ENCODE results near the gene MCM3.

Gene MCM3

DNA sequence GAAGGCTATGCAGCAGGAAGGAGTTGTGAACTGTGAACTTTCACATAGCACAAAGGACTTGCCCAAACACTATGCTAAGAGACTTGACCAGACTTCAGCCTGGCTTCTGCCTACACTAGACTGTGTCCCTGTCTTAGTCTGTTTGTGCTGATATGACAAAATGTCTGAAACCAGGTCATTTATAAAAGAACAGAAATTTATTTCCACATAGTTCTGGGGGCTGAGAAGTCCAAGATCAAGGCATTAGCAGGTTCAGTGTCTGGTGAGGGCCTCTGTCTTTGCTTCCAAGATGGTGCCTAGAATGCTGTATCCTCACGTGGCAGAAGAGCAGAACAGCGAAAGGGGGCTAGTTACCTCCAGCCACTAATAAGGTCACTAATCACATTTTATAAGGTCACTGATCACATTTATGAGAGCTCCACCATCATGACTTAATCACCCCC is 16.0 kb upstream of the MCM3 start:
- TF ChIP-seq FOXM1 (IDR thresholded peaks at IDR 0.05; ENCODE audit: borderline replicate concordance, low read depth) = no peak

DNA sequence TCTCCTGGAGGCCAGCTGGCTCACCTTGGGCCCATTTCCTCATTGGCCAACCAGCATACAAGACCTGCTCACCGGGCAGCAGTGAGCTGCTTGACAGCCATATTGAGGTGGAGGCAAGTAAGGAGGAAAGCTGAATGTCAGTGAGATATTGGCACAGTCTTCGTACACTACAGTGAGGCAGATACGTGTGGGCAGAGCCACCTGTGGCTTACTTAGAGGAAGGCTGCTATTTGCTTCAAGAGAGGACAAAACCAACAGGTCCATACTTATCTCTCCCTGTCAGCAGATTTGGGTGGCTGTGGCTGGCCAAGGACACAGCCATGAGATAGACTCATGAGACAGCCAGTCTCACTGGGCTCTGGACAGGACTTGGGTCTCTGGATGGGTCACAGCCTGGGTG is 15.1 kb upstream of the MCM3 start:
- no peak for TF ChIP-seq FOXM1 (IDR thresholded peaks at IDR 0.05; ENCODE audit: borderline replicate concordance, low read depth)
- TF ChIP-seq, protein P1, sequence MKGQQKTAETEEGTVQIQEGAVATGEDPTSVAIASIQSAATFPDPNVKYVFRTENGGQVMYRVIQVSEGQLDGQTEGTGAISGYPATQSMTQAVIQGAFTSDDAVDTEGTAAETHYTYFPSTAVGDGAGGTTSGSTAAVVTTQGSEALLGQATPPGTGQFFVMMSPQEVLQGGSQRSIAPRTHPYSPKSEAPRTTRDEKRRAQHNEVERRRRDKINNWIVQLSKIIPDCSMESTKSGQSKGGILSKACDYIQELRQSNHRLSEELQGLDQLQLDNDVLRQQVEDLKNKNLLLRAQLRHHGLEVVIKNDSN (IDR thresholded peaks at IDR 0.05) = no peak
- no peak for TF ChIP-seq EP300 (IDR thresholded peaks at IDR 0.05; ENCODE audit: borderline replicate concordance)
- TF ChIP-seq, protein P2, sequence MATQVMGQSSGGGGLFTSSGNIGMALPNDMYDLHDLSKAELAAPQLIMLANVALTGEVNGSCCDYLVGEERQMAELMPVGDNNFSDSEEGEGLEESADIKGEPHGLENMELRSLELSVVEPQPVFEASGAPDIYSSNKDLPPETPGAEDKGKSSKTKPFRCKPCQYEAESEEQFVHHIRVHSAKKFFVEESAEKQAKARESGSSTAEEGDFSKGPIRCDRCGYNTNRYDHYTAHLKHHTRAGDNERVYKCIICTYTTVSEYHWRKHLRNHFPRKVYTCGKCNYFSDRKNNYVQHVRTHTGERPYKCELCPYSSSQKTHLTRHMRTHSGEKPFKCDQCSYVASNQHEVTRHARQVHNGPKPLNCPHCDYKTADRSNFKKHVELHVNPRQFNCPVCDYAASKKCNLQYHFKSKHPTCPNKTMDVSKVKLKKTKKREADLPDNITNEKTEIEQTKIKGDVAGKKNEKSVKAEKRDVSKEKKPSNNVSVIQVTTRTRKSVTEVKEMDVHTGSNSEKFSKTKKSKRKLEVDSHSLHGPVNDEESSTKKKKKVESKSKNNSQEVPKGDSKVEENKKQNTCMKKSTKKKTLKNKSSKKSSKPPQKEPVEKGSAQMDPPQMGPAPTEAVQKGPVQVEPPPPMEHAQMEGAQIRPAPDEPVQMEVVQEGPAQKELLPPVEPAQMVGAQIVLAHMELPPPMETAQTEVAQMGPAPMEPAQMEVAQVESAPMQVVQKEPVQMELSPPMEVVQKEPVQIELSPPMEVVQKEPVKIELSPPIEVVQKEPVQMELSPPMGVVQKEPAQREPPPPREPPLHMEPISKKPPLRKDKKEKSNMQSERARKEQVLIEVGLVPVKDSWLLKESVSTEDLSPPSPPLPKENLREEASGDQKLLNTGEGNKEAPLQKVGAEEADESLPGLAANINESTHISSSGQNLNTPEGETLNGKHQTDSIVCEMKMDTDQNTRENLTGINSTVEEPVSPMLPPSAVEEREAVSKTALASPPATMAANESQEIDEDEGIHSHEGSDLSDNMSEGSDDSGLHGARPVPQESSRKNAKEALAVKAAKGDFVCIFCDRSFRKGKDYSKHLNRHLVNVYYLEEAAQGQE (IDR thresholded peaks at IDR 0.05; ENCODE audit: low read depth) = no peak
- no peak for TF ChIP-seq CREB1 (IDR thresholded peaks at IDR 0.05; ENCODE audit: low read depth)
- TF ChIP-seq ZBTB7A (IDR thresholded peaks at IDR 0.05; ENCODE audit: low read depth) = no peak
- TF ChIP-seq NFIC (IDR thresholded peaks at IDR 0.05) = no peak
- TF ChIP-seq EGR1 (IDR thresholded peaks at IDR 0.05) = no peak
- TF ChIP-seq TCF12 (IDR thresholded peaks at IDR 0.05; ENCODE audit: low read depth) = no peak
- TF ChIP-seq RAD21 (IDR thresholded peaks at IDR 0.05; ENCODE audit: low read depth) = no peak
- no peak for TF ChIP-seq TAF1 (IDR thresholded peaks at IDR 0.05; ENCODE audit: low read depth)
- TF ChIP-seq YY1 (IDR thresholded peaks at IDR 0.05; ENCODE audit: low read depth) = no peak
- TF ChIP-seq CEBPB (IDR thresholded peaks at IDR 0.05) = no peak
- no peak for TF ChIP-seq TEAD4 (IDR thresholded peaks at IDR 0.05)

DNA sequence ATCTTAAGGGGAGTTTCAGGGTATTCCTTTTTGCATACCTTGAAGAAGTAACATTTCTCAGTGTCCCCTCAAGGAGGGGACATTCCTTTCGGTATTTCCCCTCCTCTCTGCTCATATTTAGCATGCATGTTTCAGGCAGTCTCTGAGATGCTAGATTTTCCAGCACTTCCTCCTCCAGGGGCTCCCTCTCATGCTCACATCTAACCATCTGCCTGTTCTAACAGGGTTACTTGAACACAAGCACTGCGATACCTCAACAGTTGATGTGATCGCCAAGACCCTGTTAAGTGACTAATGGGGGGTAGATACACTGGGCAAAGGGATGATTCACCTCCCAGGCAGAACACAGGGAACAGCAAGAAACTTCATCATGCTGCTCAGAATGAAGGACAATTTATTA is 12.9 kb upstream of the MCM3 start:
- TF ChIP-seq ZBTB7A (IDR thresholded peaks at IDR 0.05; ENCODE audit: low read depth) (no peak), RAD21 (IDR thresholded peaks at IDR 0.05; ENCODE audit: low read depth) (no peak), CREB1 (IDR thresholded peaks at IDR 0.05; ENCODE audit: low read depth) (no peak), TAF1 (IDR thresholded peaks at IDR 0.05; ENCODE audit: low read depth) (no peak), EGR1 (IDR thresholded peaks at IDR 0.05) (no peak), TCF12 (IDR thresholded peaks at IDR 0.05; ENCODE audit: low read depth) (no peak), CEBPB (IDR thresholded peaks at IDR 0.05) (no peak), NFIC (IDR thresholded peaks at IDR 0.05) (no peak), EP300 (IDR thresholded peaks at IDR 0.05; ENCODE audit: borderline replicate concordance) (no peak), FOXM1 (IDR thresholded peaks at IDR 0.05; ENCODE audit: borderline replicate concordance, low read depth) (no peak)
- TF ChIP-seq, protein P3, sequence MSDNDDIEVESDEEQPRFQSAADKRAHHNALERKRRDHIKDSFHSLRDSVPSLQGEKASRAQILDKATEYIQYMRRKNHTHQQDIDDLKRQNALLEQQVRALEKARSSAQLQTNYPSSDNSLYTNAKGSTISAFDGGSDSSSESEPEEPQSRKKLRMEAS (IDR thresholded peaks at IDR 0.05) = no peak
- TF ChIP-seq, protein P2 (IDR thresholded peaks at IDR 0.05; ENCODE audit: low read depth) = no peak

DNA sequence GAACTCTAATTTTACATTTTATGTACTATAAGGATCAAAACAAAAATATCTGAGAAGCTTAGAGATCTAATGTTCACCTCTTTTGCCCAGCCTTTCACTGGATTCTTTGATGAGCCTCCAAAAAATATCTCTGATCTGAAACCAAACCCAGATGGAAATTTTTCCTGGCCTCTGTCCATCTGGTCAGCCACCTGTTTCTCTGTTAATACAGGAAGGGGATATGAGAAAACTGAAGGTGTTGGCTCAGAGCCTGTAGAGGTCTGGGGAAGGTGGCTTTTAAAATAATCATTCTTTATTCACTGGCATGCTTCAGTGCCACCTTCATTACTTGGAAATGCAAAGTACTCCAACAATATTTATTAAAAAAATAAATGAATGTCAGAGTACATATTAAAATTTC is 8.5 kb upstream of the MCM3 start:
- TF ChIP-seq, protein P1 (IDR thresholded peaks at IDR 0.05) = no peak
- TF ChIP-seq ZBTB7A (IDR thresholded peaks at IDR 0.05; ENCODE audit: low read depth) = no peak
- peak; percentile 11; the same call in 1 of the 2 replicates for TF ChIP-seq NFIC (IDR thresholded peaks at IDR 0.05)
- no peak for TF ChIP-seq TCF12 (IDR thresholded peaks at IDR 0.05; ENCODE audit: low read depth)

DNA sequence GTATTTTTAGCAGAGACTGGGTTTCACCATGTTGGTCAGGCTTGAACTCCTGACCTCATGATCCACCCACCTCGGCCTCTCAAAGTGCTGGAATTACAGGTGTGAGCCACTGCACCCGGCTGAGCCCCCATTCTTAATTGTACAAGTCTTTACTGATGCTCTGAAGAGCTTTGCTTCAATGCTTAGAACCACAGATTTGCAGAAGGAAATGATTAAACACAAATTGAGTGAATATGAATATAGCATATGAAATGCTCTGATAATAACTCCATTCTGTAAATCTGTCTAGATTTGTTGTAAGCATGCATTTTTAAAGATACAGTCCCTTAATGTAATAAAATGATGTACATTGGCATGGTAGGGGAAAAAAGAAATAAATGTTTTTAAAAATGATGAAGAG is 4.3 kb upstream of the MCM3 start:
- no peak for TF ChIP-seq TAF1 (IDR thresholded peaks at IDR 0.05; ENCODE audit: low read depth)
- TF ChIP-seq ZBTB7A (IDR thresholded peaks at IDR 0.05; ENCODE audit: low read depth) = no peak
- TF ChIP-seq TEAD4 (IDR thresholded peaks at IDR 0.05) = no peak
- TF ChIP-seq RAD21 (IDR thresholded peaks at IDR 0.05; ENCODE audit: low read depth) = no peak
- TF ChIP-seq, protein P1 (IDR thresholded peaks at IDR 0.05) = no peak
- no peak for TF ChIP-seq TCF12 (IDR thresholded peaks at IDR 0.05; ENCODE audit: low read depth)
- no peak for TF ChIP-seq NFIC (IDR thresholded peaks at IDR 0.05)
- no peak for TF ChIP-seq CEBPB (IDR thresholded peaks at IDR 0.05)
- TF ChIP-seq EGR1 (IDR thresholded peaks at IDR 0.05) = no peak
- TF ChIP-seq EP300 (IDR thresholded peaks at IDR 0.05; ENCODE audit: borderline replicate concordance) = no peak
- no peak for TF ChIP-seq CREB1 (IDR thresholded peaks at IDR 0.05; ENCODE audit: low read depth)
- TF ChIP-seq, protein P3 (IDR thresholded peaks at IDR 0.05) = no peak
- TF ChIP-seq, protein P2 (IDR thresholded peaks at IDR 0.05; ENCODE audit: low read depth) = no peak
- no peak for TF ChIP-seq FOXM1 (IDR thresholded peaks at IDR 0.05; ENCODE audit: borderline replicate concordance, low read depth)
- TF ChIP-seq YY1 (IDR thresholded peaks at IDR 0.05; ENCODE audit: low read depth) = no peak

Data from Ishikawa (cell line).